Tibial nerve (tissue), 3 donors: Measurements from ENCODE around the gene MXD1.
A peak's percentile ranks its signal among the peaks of the same experiment; 100 is the strongest.

ENCODE experiments used
- POLR2A ChIP-seq, 2 donors: fragments of 450-650 bp; IDR thresholded peaks; one replicate each; pipeline ENCODE4 v1.6.1; 2017; ENCODE audit warnings: antibody characterized with exemption in 2 of 2, mild to moderate bottlenecking in 2 of 2, moderate library complexity in 2 of 2
- TF ChIP-seq, protein P1 (sequence below), 5 experiments: fragments of 200-600 bp in 3 of 5; fragments of 450-650 bp in 2 of 5; sonication (generic) in 3 of 5; IDR thresholded peaks; one replicate each; pipeline ENCODE4 v1.5.1; 2016 to 2019; ENCODE audit warnings: antibody characterized with exemption in 5 of 5, mild to moderate bottlenecking in 3 of 5, moderate library complexity in 2 of 5

DNA sequence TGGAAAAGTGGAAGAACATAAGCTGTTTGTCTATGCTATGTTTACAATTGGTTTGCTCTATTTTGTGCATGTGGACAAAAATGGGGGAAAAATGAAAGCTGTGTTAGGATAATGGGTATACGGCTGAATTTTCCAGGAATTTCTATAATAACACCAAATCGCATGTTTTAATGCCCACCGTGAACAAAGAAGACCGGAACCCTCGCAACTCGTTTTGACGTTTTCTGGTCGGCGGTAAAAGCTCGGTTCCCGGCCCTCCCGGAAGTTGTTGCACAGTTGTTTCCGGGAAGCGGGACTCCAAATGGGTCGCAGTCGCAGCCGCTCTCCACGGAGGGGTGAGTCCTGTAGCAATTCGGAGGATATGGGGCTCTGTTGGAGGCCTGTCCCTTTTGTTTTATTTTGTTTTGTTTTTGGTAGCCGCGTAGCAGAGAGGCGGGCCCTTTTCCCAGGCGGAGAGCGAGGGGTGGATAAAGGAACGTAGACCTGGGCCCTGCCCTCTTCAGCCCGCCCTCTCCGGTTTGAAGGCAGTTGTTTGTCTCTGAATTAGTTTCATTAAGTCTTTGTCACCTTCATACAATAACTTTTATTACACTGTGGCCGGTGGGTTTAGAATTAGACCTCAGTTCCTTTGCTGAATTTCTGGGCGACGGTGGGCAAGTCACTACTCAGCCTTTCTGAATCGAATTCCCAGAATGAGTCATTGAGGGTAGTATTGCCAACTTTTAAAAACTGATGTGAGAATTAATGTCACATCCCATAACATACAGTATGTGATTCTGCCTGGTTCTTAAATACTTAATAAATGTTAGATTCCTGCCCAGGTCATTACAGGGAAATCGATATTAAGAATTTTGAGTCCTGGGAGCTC lies 21.0 kb upstream of the MXD1 start, which contains the start of gene SNRNP27:
- peak in 1 of 2 donors; percentile 48 for TF ChIP-seq POLR2A (IDR thresholded peaks at IDR 0.05)
- TF ChIP-seq, protein P1, sequence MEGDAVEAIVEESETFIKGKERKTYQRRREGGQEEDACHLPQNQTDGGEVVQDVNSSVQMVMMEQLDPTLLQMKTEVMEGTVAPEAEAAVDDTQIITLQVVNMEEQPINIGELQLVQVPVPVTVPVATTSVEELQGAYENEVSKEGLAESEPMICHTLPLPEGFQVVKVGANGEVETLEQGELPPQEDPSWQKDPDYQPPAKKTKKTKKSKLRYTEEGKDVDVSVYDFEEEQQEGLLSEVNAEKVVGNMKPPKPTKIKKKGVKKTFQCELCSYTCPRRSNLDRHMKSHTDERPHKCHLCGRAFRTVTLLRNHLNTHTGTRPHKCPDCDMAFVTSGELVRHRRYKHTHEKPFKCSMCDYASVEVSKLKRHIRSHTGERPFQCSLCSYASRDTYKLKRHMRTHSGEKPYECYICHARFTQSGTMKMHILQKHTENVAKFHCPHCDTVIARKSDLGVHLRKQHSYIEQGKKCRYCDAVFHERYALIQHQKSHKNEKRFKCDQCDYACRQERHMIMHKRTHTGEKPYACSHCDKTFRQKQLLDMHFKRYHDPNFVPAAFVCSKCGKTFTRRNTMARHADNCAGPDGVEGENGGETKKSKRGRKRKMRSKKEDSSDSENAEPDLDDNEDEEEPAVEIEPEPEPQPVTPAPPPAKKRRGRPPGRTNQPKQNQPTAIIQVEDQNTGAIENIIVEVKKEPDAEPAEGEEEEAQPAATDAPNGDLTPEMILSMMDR (IDR thresholded peaks at IDR 0.05), result no peak
